D341Med (cell line): ENCODE measurements around the gene LSAMP.

ENCODE experiments used
- DNase-seq: peaks from one replicate; pipeline ENCODE4 v3.0.0; 2012; ENCODE audit warnings: low spot score

LSAMP gene

GRCh38 chr3:116051586-116051985 is 393.7 kb downstream of the LSAMP start:
- no peak for DNase-seq

- no peak for DNase-seq
Observed at GRCh38 chr3:116051040-116051439, 394.2 kb downstream of the LSAMP start.

- no peak for DNase-seq
Observed at GRCh38 chr3:116050311-116050915, 394.9 kb downstream of the LSAMP start.

GRCh38 chr3:116048991-116049390 is 396.3 kb downstream of the LSAMP start:
- DNase-seq = no peak

GRCh38 chr3:116046350-116046749 is 398.9 kb downstream of the LSAMP start:
- no peak for DNase-seq

GRCh38 chr3:116045314-116045713 is 400.0 kb downstream of the LSAMP start:
- no peak for DNase-seq

- no peak for DNase-seq
Observed at GRCh38 chr3:116040152-116040551, 405.1 kb downstream of the LSAMP start.

GRCh38 chr3:116039651-116039985 is 405.7 kb downstream of the LSAMP start:
- DNase-seq = no peak

- no peak for DNase-seq
Observed at GRCh38 chr3:116038968-116039650, 406.2 kb downstream of the LSAMP start.

GRCh38 chr3:116037954-116038911 is 407.1 kb downstream of the LSAMP start:
- no peak for DNase-seq

- DNase-seq = no peak
Observed at GRCh38 chr3:116035429-116035828, 409.9 kb downstream of the LSAMP start.

GRCh38 chr3:116034794-116035193 is 410.5 kb downstream of the LSAMP start:
- no peak for DNase-seq

GRCh38 chr3:116034086-116034485 is 411.2 kb downstream of the LSAMP start:
- DNase-seq = no peak

GRCh38 chr3:116033516-116033915 is 411.8 kb downstream of the LSAMP start:
- DNase-seq = no peak

GRCh38 chr3:116032176-116032575 is 413.1 kb downstream of the LSAMP start:
- no peak for DNase-seq

GRCh38 chr3:116030131-116030850 is 415.0 kb downstream of the LSAMP start:
- DNase-seq = no peak

GRCh38 chr3:116029266-116029665 is 416.0 kb downstream of the LSAMP start:
- no peak for DNase-seq

- no peak for DNase-seq
Observed at GRCh38 chr3:116028157-116028556, 417.1 kb downstream of the LSAMP start.

GRCh38 chr3:116020989-116021388 is 424.3 kb downstream of the LSAMP start:
- no peak for DNase-seq

GRCh38 chr3:116020495-116020894 is 424.8 kb downstream of the LSAMP start:
- no peak for DNase-seq

GRCh38 chr3:116019254-116019763 is 426.0 kb downstream of the LSAMP start:
- DNase-seq = no peak

GRCh38 chr3:116018646-116019045 is 426.6 kb downstream of the LSAMP start:
- DNase-seq = no peak
